ENCODE results near the gene CMIP.

GRCh38 chr16:81431554-81432353 is 12.9 kb upstream of the CMIP start:
- TF ChIP-seq, protein P1, sequence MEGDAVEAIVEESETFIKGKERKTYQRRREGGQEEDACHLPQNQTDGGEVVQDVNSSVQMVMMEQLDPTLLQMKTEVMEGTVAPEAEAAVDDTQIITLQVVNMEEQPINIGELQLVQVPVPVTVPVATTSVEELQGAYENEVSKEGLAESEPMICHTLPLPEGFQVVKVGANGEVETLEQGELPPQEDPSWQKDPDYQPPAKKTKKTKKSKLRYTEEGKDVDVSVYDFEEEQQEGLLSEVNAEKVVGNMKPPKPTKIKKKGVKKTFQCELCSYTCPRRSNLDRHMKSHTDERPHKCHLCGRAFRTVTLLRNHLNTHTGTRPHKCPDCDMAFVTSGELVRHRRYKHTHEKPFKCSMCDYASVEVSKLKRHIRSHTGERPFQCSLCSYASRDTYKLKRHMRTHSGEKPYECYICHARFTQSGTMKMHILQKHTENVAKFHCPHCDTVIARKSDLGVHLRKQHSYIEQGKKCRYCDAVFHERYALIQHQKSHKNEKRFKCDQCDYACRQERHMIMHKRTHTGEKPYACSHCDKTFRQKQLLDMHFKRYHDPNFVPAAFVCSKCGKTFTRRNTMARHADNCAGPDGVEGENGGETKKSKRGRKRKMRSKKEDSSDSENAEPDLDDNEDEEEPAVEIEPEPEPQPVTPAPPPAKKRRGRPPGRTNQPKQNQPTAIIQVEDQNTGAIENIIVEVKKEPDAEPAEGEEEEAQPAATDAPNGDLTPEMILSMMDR (IDR thresholded peaks at IDR 0.05): no peak
- TF ChIP-seq EZH2 (IDR thresholded peaks at IDR 0.05): no peak
- TF ChIP-seq EZH2phosphoT487 (IDR thresholded peaks at IDR 0.05): no peak

Measured in neural progenitor cell (in vitro differentiated cells).